GM21528 (cell line): Measurements from ENCODE around the gene FITM2.

ENCODE experiments used
- ATAC-seq: cut with Tn5 transposase; IDR thresholded peaks from one replicate; pipeline ENCODE4 v1.9.1; 2021; ENCODE audit warnings: mild to moderate bottlenecking, moderate library complexity; ENCODE audit not compliant: unreplicated experiment, low FRiP score

The FITM2 gene

GRCh38 chr20:44287272-44288097 is 23.5 kb downstream of the FITM2 start:
- no peak for ATAC-seq

DNA sequence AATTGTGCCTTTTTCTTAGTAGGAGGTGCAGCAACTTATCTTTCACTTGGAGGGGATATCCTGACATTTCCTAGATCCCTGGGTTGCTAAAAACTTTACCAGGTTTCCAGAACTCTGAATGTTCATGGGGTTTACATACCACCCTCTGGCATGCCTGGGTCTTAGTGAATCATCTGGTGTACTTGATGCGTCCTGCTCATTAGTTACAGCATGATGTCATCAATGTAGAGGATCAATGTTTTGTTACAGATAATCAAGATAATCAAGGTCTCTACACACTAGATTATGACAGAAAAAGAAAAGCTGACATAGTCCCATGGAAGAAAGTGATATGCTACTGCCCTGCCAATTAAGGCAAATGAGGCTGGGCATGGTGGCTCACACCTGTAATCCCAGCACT is 27.0 kb downstream of the FITM2 start:
- no peak for ATAC-seq

- no peak for ATAC-seq
These were observed 28.8 kb downstream of the FITM2 start for GRCh38 chr20:44282192-44282591.

DNA sequence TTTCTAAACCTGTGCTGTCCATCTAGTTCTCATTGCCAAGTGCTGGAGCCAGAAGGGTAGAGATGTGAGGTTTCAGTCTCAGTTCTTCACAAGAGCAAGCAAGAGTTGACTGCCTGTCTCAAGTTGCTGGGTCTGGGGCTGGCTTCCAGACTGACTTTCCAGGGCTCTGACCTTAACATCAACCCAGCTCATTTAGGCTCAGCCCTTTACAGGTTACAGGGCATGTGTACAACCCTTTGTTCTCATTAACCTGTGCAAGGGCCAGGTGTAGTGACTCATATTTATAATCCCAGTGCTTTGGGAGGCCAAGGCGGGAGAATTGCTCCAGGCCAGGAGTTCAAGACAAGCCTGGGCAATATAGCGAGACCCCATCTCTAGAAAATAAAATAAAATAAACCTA is 30.6 kb downstream of the FITM2 start:
- no peak for ATAC-seq

- ATAC-seq, result no peak
These were observed 31.8 kb downstream of the FITM2 start for GRCh38 chr20:44279228-44279627.

DNA sequence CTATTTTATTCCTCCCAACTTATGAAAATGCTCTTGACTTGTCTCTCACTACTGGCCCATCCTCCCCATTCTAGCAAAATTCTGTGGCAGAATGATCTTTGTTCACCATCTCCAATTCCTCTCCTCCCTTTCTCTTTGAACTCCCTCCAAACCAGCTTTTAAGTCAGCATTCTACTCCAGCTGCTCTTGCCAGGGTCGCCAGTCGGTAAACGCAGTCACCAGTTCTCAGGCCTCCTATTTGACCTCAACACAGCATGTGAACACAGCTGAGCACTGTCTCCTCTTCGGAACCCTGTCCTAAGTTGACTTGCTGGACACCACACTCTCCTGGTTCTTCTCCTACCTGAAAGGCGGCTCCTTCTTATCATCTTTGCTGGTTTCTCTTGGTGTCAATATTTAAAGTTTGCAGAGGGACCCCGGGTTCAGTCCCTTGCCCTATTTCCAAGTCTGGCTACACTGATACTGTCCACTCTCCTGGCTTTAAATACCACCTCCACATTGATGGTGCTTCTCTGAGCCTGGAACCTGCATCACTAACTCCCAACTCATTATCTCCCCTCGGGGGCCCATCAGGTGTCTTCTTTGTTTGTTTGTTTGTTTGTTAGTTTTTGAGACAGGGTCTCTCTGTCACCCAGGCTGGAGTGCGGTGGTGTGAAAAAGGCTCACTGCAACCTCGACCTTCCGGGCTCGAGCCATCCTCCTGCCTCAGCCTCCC is 36.5 kb downstream of the FITM2 start:
- ATAC-seq, result no peak

DNA sequence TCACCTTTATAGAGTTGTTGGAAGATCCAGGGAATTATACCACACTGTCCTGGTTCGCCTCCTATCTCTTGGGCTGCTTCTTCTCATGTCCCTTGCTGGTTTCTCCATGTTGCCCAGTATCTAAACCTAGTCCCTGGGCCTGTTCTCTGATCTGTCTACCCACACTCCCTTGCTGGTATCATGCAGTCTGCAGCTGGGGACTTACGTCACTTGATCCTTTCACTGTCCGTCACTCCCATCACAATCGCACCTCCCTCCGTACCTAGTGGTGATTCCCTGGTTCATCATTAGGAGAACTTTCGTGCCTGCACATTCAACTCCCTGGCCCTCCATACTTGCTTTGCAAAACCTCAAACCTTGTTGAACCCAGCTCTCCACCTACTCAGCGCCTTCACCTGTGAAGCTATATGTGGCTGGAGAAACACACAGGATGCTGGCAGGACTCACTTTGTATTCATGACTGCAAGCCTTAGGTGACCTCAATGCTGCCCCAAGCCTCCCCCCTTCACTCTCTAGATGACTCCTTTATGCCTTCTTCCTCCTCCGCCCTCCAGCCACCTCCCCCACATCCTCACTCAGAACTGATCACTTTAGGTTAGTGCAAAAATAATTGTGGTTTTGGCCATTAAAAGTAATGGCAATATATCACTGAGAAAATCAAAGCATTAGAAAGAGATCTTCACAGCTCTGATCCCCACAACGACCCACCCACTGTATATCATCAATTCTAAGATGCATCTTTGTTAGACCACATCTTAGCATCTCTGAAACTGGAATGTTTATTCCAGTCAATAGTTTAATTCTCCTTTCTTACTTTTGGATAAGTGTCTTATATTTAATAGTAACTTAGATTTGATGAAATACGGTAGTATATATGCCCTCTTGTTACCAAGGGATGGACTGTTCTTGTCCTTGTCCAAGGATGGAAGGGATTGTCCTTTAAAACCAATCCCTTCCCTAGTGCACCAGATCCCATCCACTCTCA is 37.5 kb downstream of the FITM2 start:
- ATAC-seq, result no peak

- ATAC-seq, result no peak
These were observed 38.9 kb downstream of the FITM2 start for GRCh38 chr20:44271915-44272663.

- ATAC-seq, result no peak
These were observed 42.2 kb downstream of the FITM2 start for GRCh38 chr20:44268802-44269201.

DNA sequence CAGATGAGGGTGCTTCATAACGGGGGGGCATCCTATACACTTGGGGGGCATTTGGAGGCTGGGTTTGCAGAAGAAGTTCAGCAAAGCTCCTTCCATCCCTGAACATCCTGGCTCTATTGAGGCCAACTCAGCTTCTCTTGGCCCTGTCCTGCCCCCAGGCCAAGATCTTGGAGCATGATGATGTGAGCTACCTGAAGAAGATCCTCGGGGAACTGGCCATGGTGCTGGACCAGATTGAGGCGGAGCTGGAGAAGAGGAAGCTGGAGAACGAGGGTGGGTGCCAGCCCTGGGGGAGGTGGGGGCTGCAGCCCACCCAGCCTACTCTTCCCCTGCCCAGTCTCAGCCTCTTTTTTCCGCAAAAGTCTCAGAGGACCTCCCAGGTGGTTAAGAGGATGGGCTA is 46.7 kb downstream of the FITM2 start:
- ATAC-seq, result no peak

DNA sequence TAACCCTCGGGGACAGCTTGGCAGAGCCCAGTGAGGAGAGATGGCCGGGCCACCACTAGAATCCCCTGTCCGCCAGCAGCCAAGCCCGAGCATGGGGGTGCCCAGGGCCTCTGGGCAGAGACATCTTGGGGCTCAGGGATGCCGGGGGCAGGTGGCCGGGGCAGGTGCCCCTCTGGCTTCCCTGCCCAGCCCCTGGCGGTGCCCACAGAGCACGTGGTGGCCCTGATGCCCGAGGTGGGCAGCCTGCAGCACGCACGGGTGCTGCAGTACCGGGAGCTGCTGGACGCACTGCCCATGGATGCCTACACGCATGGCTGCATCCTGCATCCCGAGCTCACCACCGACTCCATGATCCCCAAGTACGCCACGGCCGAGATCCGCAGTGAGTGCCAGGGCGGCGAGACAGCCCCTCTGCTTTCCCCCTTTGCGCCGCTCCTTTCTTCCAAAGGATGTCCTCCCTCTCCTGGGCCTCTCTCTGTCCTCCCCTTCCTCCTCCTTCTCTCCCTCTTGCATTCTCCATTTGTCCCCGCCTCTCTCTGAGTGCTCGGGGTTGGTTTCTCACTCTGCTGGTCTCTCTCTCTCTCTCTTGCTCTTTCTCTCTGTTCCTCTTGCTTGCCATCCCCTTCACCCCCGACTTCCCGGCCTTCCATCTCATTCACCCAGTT is 52.6 kb downstream of the FITM2 start:
- no peak for ATAC-seq

DNA sequence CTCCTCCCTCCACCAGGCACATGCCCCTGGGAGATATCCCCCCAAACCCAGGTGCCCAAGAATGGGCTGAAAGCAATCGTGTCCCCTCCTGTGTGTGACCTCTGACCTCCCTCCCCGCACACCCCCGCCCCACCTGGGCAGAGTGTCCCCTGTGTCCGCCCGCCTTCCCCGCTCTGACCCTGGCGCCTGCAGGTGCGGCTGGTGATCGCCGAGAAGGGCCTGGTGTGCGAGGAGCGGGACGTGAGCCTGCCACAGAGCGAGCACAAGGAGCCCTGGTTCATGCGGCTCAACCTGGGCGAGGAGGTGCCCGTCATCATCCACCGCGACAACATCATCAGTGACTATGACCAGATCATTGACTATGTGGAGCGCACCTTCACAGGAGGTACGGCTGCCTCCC is 54.0 kb downstream of the FITM2 start:
- no peak for ATAC-seq

GRCh38 chr20:44255942-44256341 is 55.1 kb downstream of the FITM2 start:
- ATAC-seq, result no peak

DNA sequence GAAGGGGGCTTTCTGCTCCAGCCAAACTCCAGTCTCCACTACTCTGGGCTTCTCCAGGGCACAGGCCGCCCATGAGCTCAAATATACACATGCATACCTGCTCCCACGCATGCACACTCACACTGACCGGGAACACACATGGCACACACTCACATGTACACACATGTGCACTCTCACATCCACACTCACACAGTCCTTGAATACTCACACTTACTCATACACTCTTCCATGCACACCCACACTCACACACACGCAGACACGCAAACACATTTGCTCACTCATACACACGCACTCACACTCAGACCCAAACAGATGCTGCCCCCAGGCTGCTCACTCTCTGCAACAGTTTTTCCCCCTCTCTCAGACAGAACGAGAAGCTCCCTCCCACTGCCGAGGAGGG is 56.9 kb downstream of the FITM2 start:
- no peak for ATAC-seq

- ATAC-seq, result no peak
These were observed 57.5 kb downstream of the FITM2 start for GRCh38 chr20:44253528-44253927.
